RWPE2 (cell line): Measurements from ENCODE around the gene GSTM3.
A peak's percentile ranks its signal among the peaks of the same experiment; 100 is the strongest.

Experiments
- ATAC-seq: fragments of 200-7000 bp; cut with Tn5 transposase; 3 replicates; pipeline ENCODE4 v1.9.1; 2021; ENCODE audit warnings: low read depth
- DNase-seq: peaks from one replicate; pipeline ENCODE4 v3.0.0-alpha.2; 2020; ENCODE audit warnings: low spot score
- H3K27ac ChIP-seq: fragments of 450-650 bp; 2 replicates; pipeline ENCODE4 v1.5.1; 2017; ENCODE audit warnings: mild to moderate bottlenecking; ENCODE audit not compliant: poor library complexity, severe bottlenecking
- H3K27me3 ChIP-seq: fragments of 250-450 bp; sonication (Bioruptor Pico); 2 replicates; pipeline ENCODE4 v1.5.1; 2021; ENCODE audit warnings: mild to moderate bottlenecking, moderate library complexity; ENCODE audit not compliant: insufficient read depth, poor library complexity, severe bottlenecking
- H3K36me3 ChIP-seq: fragments of 250-450 bp; sonication (Bioruptor Pico); 2 replicates; pipeline ENCODE4 v1.5.1; 2020; ENCODE audit warnings: low read depth, mild to moderate bottlenecking, moderate library complexity
- H3K4me1 ChIP-seq: fragments of 250-450 bp; sonication (Bioruptor Pico); 2 replicates; pipeline ENCODE4 v1.5.1; 2021; ENCODE audit warnings: mild to moderate bottlenecking, moderate library complexity; ENCODE audit not compliant: insufficient read depth, poor library complexity, severe bottlenecking
- H3K4me3 ChIP-seq: fragments of 250-450 bp; sonication (Bioruptor Pico); 2 replicates; pipeline ENCODE4 v1.5.1; 2021; ENCODE audit warnings: mild to moderate bottlenecking, moderate library complexity; ENCODE audit not compliant: severe bottlenecking
- H3K9me3 ChIP-seq: fragments of 250-450 bp; sonication (Bioruptor Pico); 2 replicates; pipeline ENCODE4 v1.5.1; 2021; ENCODE audit warnings: mild to moderate bottlenecking, moderate library complexity; ENCODE audit not compliant: severe bottlenecking
- CTCF ChIP-seq: fragments of 450-650 bp; IDR thresholded peaks from one replicate; pipeline ENCODE4 v1.5.1; 2017; ENCODE audit warnings: mild to moderate bottlenecking, moderate library complexity; ENCODE audit not compliant: poor library complexity, severe bottlenecking

GSTM3 gene

GRCh38 chr1:109785446-109786111, 44.7 kb upstream of the GSTM3 start:
- Histone ChIP-seq H3K27me3 (no peaks in the 10 kb centered on the region), H3K9me3 (no peaks in the 10 kb centered on the region), H3K4me1 (peaks cover 30% of the 10 kb centered on the region), H3K36me3 (no peaks in the 10 kb centered on the region), H3K27ac (no peak overlapping the region), H3K4me3 (no peak overlapping the region)
- peak; percentile 15 for DNase-seq
- no peak for ATAC-seq
- TF ChIP-seq CTCF, result no peak

- no peak for TF ChIP-seq CTCF
- ATAC-seq (no peak), DNase-seq (peak; percentile 20)
- Histone ChIP-seq H3K4me3 (no peak overlapping the region), H3K27me3 (no peaks in the 10 kb centered on the region), H3K9me3 (no peaks in the 10 kb centered on the region), H3K36me3 (no peaks in the 10 kb centered on the region), H3K27ac (no peak overlapping the region), H3K4me1 (peaks cover 30% of the 10 kb centered on the region)
These were observed 43.9 kb upstream of the GSTM3 start for GRCh38 chr1:109784551-109785252.

- DNase-seq (peak; percentile 77), ATAC-seq (peak; percentile 98)
- Histone ChIP-seq H3K9me3 (no peaks in the 10 kb centered on the region), H3K4me3 (no peak overlapping the region), H3K27me3 (no peaks in the 10 kb centered on the region), H3K4me1 (peaks cover 30% of the 10 kb centered on the region), H3K27ac (peak overlapping the region; percentile 15), H3K36me3 (no peaks in the 10 kb centered on the region)
- no peak for TF ChIP-seq CTCF
These were observed 42.6 kb upstream of the GSTM3 start for GRCh38 chr1:109783436-109783835.

- no peaks in the 10 kb centered on the region for H3K9me3 ChIP-seq
- H3K4me1 ChIP-seq, result peaks cover 30% of the 10 kb centered on the region
- ATAC-seq, result no peak
- no peak for TF ChIP-seq CTCF
- H3K27ac ChIP-seq, result peak overlapping the region; percentile 15
- H3K27me3 ChIP-seq, result no peaks in the 10 kb centered on the region
- DNase-seq, result no peak
- H3K4me3 ChIP-seq, result no peak overlapping the region
- H3K36me3 ChIP-seq, result no peaks in the 10 kb centered on the region
These were observed 42.1 kb upstream of the GSTM3 start for GRCh38 chr1:109782927-109783326.

DNA sequence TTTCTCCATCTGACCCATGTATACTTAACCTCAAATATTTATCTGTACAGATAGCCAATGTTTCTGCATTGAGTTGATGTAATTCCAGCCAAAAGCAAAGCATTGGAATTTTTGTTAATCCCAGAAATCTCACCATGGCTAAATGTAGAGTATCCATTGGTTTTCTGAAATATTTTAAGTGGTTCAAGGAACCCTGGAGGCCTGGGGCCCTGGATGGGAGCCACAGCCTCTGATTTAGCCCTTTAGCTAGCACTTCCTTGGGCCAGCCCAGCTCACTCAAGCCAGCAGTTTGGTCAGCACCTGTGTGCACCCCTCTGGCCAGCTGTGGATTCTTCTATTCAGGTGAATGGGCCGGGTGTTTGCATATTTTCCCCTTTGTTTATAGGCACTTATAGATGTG, 41.7 kb upstream of the GSTM3 start:
- H3K4me3 ChIP-seq, result no peak overlapping the region
- H3K27ac ChIP-seq, result peak overlapping the region; percentile 15
- H3K36me3 ChIP-seq, result no peaks in the 10 kb centered on the region
- TF ChIP-seq CTCF, result no peak
- no peak for ATAC-seq
- H3K27me3 ChIP-seq, result no peaks in the 10 kb centered on the region
- no peaks in the 10 kb centered on the region for H3K9me3 ChIP-seq
- peaks cover 28% of the 10 kb centered on the region for H3K4me1 ChIP-seq
- no peak for DNase-seq
